Measurements from ENCODE around the gene GRPEL2.

- no peak for TF ChIP-seq CTCF (IDR thresholded peaks at IDR 0.05; ENCODE audit: insufficient read depth, low read length, poor library complexity, severe bottlenecking)
- no peak for TF ChIP-seq EZH2phosphoT487 (conservative IDR thresholded peaks at IDR 0.05; ENCODE audit: low read length)
Measured at GRCh38 chr5:149382517-149383220, 37.4 kb downstream of the GRPEL2 start.
